RWPE2 (cell line): ENCODE results near the gene GLRA1.

Source experiments
- ATAC-seq: fragments of 200-7000 bp; cut with Tn5 transposase; 3 replicates; pipeline ENCODE4 v1.9.1; 2021; ENCODE audit warnings: low read depth
- DNase-seq: peaks from one replicate; pipeline ENCODE4 v3.0.0-alpha.2; 2020; ENCODE audit warnings: low spot score
- H3K27ac ChIP-seq: fragments of 450-650 bp; 2 replicates; pipeline ENCODE4 v1.5.1; 2017; ENCODE audit warnings: mild to moderate bottlenecking; ENCODE audit not compliant: poor library complexity, severe bottlenecking
- H3K27me3 ChIP-seq: fragments of 250-450 bp; sonication (Bioruptor Pico); 2 replicates; pipeline ENCODE4 v1.5.1; 2021; ENCODE audit warnings: mild to moderate bottlenecking, moderate library complexity; ENCODE audit not compliant: insufficient read depth, poor library complexity, severe bottlenecking
- H3K36me3 ChIP-seq: fragments of 250-450 bp; sonication (Bioruptor Pico); 2 replicates; pipeline ENCODE4 v1.5.1; 2020; ENCODE audit warnings: low read depth, mild to moderate bottlenecking, moderate library complexity
- H3K4me1 ChIP-seq: fragments of 250-450 bp; sonication (Bioruptor Pico); 2 replicates; pipeline ENCODE4 v1.5.1; 2021; ENCODE audit warnings: mild to moderate bottlenecking, moderate library complexity; ENCODE audit not compliant: insufficient read depth, poor library complexity, severe bottlenecking
- H3K4me3 ChIP-seq: fragments of 250-450 bp; sonication (Bioruptor Pico); 2 replicates; pipeline ENCODE4 v1.5.1; 2021; ENCODE audit warnings: mild to moderate bottlenecking, moderate library complexity; ENCODE audit not compliant: severe bottlenecking
- H3K9me3 ChIP-seq: fragments of 250-450 bp; sonication (Bioruptor Pico); 2 replicates; pipeline ENCODE4 v1.5.1; 2021; ENCODE audit warnings: mild to moderate bottlenecking, moderate library complexity; ENCODE audit not compliant: severe bottlenecking
- TF ChIP-seq, protein P1 (sequence below): fragments of 450-650 bp; IDR thresholded peaks from one replicate; pipeline ENCODE4 v1.5.1; 2017; ENCODE audit warnings: mild to moderate bottlenecking, moderate library complexity; ENCODE audit not compliant: poor library complexity, severe bottlenecking

Gene GLRA1

DNA sequence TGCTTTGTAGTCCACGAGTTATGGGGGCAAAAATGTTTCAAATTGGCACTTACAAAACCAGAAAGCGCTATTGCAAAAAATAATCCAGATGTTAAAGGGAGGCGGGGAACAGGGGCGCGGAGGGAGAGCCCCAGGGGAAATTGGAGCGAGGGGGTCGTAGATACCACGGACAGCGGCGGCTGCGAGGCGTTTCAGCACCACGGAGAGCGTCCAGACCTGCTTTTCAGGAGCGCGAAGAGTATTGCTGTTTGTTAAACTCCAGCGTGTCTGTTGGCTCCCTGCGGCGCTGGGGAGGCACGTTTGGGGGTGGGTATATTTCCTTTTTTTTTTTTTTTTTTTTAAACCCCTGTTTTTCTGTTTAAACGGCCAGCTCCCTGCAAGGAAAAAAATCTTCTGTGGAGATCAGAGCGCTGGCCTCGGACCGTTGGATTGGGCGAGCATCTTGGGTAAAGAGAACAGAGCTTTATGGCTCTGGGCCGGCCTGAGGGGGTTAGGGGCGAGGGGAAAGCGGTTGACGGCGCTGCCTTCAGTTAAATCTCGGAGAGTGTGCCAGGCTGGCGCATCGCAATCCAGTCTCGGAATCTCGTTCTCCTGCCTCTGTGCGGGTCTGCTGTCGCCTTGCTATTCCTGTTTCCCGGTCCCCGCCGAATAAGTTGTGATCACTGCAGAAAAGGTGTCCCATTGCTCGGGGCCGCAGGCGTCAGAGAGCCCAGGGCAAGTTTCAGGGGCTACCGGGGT, at the start of gene GLRA1:
Gene GLRA1 (minus strand): TSS at position 288 of the 738 bp plus-strand sequence. CDS start 302 bp downstream, outside the sequence.
- Histone ChIP-seq H3K4me3 (no peak within 1 kb of the TSS), H3K27me3 (peaks cover 37% of the 10 kb centered on the region)

GRCh38 chr5:151970885-151971284, 46.2 kb upstream of the GLRA1 start:
- H3K36me3 ChIP-seq = no peaks in the 10 kb centered on the region
- H3K27ac ChIP-seq = no peak overlapping the region
- no peak overlapping the region for H3K4me3 ChIP-seq
- DNase-seq (no peak), ATAC-seq (peak; percentile 62)
- H3K9me3 ChIP-seq = no peaks in the 10 kb centered on the region
- TF ChIP-seq, protein P1, sequence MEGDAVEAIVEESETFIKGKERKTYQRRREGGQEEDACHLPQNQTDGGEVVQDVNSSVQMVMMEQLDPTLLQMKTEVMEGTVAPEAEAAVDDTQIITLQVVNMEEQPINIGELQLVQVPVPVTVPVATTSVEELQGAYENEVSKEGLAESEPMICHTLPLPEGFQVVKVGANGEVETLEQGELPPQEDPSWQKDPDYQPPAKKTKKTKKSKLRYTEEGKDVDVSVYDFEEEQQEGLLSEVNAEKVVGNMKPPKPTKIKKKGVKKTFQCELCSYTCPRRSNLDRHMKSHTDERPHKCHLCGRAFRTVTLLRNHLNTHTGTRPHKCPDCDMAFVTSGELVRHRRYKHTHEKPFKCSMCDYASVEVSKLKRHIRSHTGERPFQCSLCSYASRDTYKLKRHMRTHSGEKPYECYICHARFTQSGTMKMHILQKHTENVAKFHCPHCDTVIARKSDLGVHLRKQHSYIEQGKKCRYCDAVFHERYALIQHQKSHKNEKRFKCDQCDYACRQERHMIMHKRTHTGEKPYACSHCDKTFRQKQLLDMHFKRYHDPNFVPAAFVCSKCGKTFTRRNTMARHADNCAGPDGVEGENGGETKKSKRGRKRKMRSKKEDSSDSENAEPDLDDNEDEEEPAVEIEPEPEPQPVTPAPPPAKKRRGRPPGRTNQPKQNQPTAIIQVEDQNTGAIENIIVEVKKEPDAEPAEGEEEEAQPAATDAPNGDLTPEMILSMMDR = no peak
- H3K4me1 ChIP-seq = no peaks in the 10 kb centered on the region
- peaks cover 2% of the 10 kb centered on the region for H3K27me3 ChIP-seq

More for the DNA sequence above, at the start of gene GLRA1:
- Histone ChIP-seq H3K36me3 (no peaks in the 10 kb centered on the region), H3K9me3 (no peaks in the 10 kb centered on the region), H3K27ac (no peak within 1 kb of the TSS), H3K4me1 (no peaks in the 10 kb centered on the region)
- DNase-seq (no peak), ATAC-seq (peak; percentile 76)
- TF ChIP-seq, protein P1 = no peak

- H3K36me3 ChIP-seq = no peaks in the 10 kb centered on the region
- H3K4me1 ChIP-seq = no peaks in the 10 kb centered on the region
- DNase-seq (no peak), ATAC-seq (no peak)
- TF ChIP-seq, protein P1 = no peak
- H3K27me3 ChIP-seq = no peaks in the 10 kb centered on the region
- H3K27ac ChIP-seq = no peak overlapping the region
- H3K9me3 ChIP-seq = no peaks in the 10 kb centered on the region
- H3K4me3 ChIP-seq = no peak overlapping the region
Observed at GRCh38 chr5:151967865-151968264, 43.2 kb upstream of the GLRA1 start.

GRCh38 chr5:151966046-151966445, 41.4 kb upstream of the GLRA1 start:
- H3K27me3 ChIP-seq = no peaks in the 10 kb centered on the region
- no peak overlapping the region for H3K27ac ChIP-seq
- no peaks in the 10 kb centered on the region for H3K4me1 ChIP-seq
- TF ChIP-seq, protein P1 = no peak
- no peak for ATAC-seq
- no peaks in the 10 kb centered on the region for H3K9me3 ChIP-seq
- no peak for DNase-seq
- H3K36me3 ChIP-seq = no peaks in the 10 kb centered on the region
- H3K4me3 ChIP-seq = no peak overlapping the region

DNA sequence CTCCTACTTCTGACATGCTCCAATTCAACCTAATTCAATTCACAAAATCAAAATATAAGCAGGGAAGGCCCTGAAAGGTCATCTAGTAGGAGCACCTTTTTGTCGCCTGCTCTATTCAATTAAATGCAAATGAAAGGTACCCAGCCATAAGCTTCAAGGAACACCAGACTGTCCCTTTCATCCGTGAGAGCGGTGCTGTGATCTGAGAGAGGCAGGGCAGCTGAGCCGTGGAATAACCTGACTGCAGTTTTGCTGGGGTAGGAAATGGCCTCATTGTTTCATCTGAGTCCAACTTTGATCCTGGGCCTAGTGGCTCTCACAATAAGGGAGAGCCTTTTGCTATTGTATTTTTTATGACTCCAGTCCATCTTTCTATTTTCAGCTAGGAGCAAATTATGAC, 39.8 kb upstream of the GLRA1 start:
- DNase-seq = no peak
- H3K9me3 ChIP-seq = no peaks in the 10 kb centered on the region
- H3K27me3 ChIP-seq = peaks cover 4% of the 10 kb centered on the region
- ATAC-seq = no peak
- TF ChIP-seq, protein P1 = no peak
- H3K27ac ChIP-seq = no peak overlapping the region
- H3K36me3 ChIP-seq = no peaks in the 10 kb centered on the region
- no peaks in the 10 kb centered on the region for H3K4me1 ChIP-seq
- H3K4me3 ChIP-seq = no peak overlapping the region
